KOPT-K1 (cell line): Measurements from ENCODE around the gene HOXB13.

ENCODE experiments used
- H3K27ac ChIP-seq: fragments of 200-600 bp; sonication (generic); 2 replicates; pipeline ENCODE4 v1.5.1; 2016; ENCODE audit warnings: antibody characterized with exemption, mild to moderate bottlenecking, low read depth, low read length; ENCODE audit not compliant: poor library complexity, severe bottlenecking
- H3K36me3 ChIP-seq: fragments of 200-600 bp; sonication (generic); 2 replicates; pipeline ENCODE4 v1.5.1; 2017; ENCODE audit warnings: antibody characterized with exemption, mild to moderate bottlenecking, low read length, moderate library complexity; ENCODE audit not compliant: insufficient read depth
- H3K9me3 ChIP-seq: fragments of 200-600 bp; sonication (generic); 2 replicates; pipeline ENCODE4 v1.5.1; 2017; ENCODE audit warnings: antibody characterized with exemption, low read length, mild to moderate bottlenecking; ENCODE audit not compliant: insufficient read depth, poor library complexity, severe bottlenecking

The HOXB13 gene

GRCh38 chr17:48728232-48729231, at the start of gene HOXB13:
Gene HOXB13 (minus strand): TSS chr17:48728750. CDS start chr17:48728593, 157 bp downstream.
- no peaks in the 10 kb centered on the region for H3K36me3 ChIP-seq
- H3K9me3 ChIP-seq = no peaks in the 10 kb centered on the region
- H3K27ac ChIP-seq = no peak within 1 kb of the TSS

GRCh38 chr17:48776602-48777001, 48.1 kb upstream of the HOXB13 start:
- Histone ChIP-seq H3K9me3 (peaks cover 13% of the 10 kb centered on the region), H3K36me3 (no peaks in the 10 kb centered on the region), H3K27ac (no peak overlapping the region)

- Histone ChIP-seq H3K27ac (no peak overlapping the region), H3K36me3 (no peaks in the 10 kb centered on the region), H3K9me3 (peaks cover 13% of the 10 kb centered on the region)
Observed at GRCh38 chr17:48773245-48773644, 44.7 kb upstream of the HOXB13 start.

- H3K9me3 ChIP-seq = peaks cover 12% of the 10 kb centered on the region
- no peak overlapping the region for H3K27ac ChIP-seq
- H3K36me3 ChIP-seq = no peaks in the 10 kb centered on the region
Observed at GRCh38 chr17:48770954-48771353, 42.4 kb upstream of the HOXB13 start.

GRCh38 chr17:48769009-48769675, 40.6 kb upstream of the HOXB13 start:
- H3K36me3 ChIP-seq = no peaks in the 10 kb centered on the region
- H3K9me3 ChIP-seq = no peaks in the 10 kb centered on the region
- H3K27ac ChIP-seq = no peak overlapping the region

- Histone ChIP-seq H3K36me3 (no peaks in the 10 kb centered on the region), H3K27ac (no peak overlapping the region), H3K9me3 (no peaks in the 10 kb centered on the region)
Observed at GRCh38 chr17:48767263-48767774, 38.8 kb upstream of the HOXB13 start.

- H3K9me3 ChIP-seq = no peaks in the 10 kb centered on the region
- H3K27ac ChIP-seq = no peak overlapping the region
- no peaks in the 10 kb centered on the region for H3K36me3 ChIP-seq
Observed at GRCh38 chr17:48761114-48761513, 32.6 kb upstream of the HOXB13 start.

- no peaks in the 10 kb centered on the region for H3K36me3 ChIP-seq
- no peaks in the 10 kb centered on the region for H3K9me3 ChIP-seq
- no peak overlapping the region for H3K27ac ChIP-seq
Observed at GRCh38 chr17:48760411-48760810, 31.9 kb upstream of the HOXB13 start.

- no peaks in the 10 kb centered on the region for H3K36me3 ChIP-seq
- H3K9me3 ChIP-seq = no peaks in the 10 kb centered on the region
- no peak overlapping the region for H3K27ac ChIP-seq
Observed at GRCh38 chr17:48759288-48759687, 30.7 kb upstream of the HOXB13 start.

- Histone ChIP-seq H3K27ac (no peak overlapping the region), H3K9me3 (no peaks in the 10 kb centered on the region), H3K36me3 (no peaks in the 10 kb centered on the region)
Observed at GRCh38 chr17:48757524-48757961, 29.0 kb upstream of the HOXB13 start.

GRCh38 chr17:48756830-48757251, 28.3 kb upstream of the HOXB13 start:
- H3K9me3 ChIP-seq = no peaks in the 10 kb centered on the region
- H3K27ac ChIP-seq = no peak overlapping the region
- no peaks in the 10 kb centered on the region for H3K36me3 ChIP-seq

- Histone ChIP-seq H3K9me3 (no peaks in the 10 kb centered on the region), H3K27ac (no peak overlapping the region), H3K36me3 (no peaks in the 10 kb centered on the region)
Observed at GRCh38 chr17:48755356-48755755, 26.8 kb upstream of the HOXB13 start.

- no peaks in the 10 kb centered on the region for H3K36me3 ChIP-seq
- no peak overlapping the region for H3K27ac ChIP-seq
- no peaks in the 10 kb centered on the region for H3K9me3 ChIP-seq
Observed at GRCh38 chr17:48754500-48755261, 26.1 kb upstream of the HOXB13 start.

- Histone ChIP-seq H3K9me3 (no peaks in the 10 kb centered on the region), H3K36me3 (no peaks in the 10 kb centered on the region), H3K27ac (no peak overlapping the region)
Observed at GRCh38 chr17:48753794-48754499, 25.4 kb upstream of the HOXB13 start.
